Suprapubic skin (tissue), 4 donors: ENCODE measurements around the gene RNASE8.

Experiments
- POLR2A ChIP-seq, 2 donors: fragments of 450-650 bp; IDR thresholded peaks; one replicate each; pipeline ENCODE4 v1.6.1; 2017; ENCODE audit warnings: antibody characterized with exemption in 2 of 2, mild to moderate bottlenecking in 2 of 2, moderate library complexity in 2 of 2
- POLR2AphosphoS5 ChIP-seq, 3 donors: sonication (generic); formaldehyde crosslinking; IDR thresholded peaks; one replicate each; pipeline ENCODE4 v1.6.1; 2017; ENCODE audit warnings: antibody characterized with exemption in 3 of 3
- TF ChIP-seq, protein P1 (sequence below), 2 donors: fragments of 200-600 bp in 1 of 2; fragments of 450-650 bp in 1 of 2; sonication (generic) in 1 of 2; IDR thresholded peaks; one replicate each; pipeline ENCODE4 v1.5.1; 2016 to 2019; ENCODE audit warnings: antibody characterized with exemption in 2 of 2, mild to moderate bottlenecking in 1 of 2, moderate library complexity in 1 of 2

- TF ChIP-seq POLR2A (IDR thresholded peaks at IDR 0.05) (no peak), POLR2AphosphoS5 (IDR thresholded peaks at IDR 0.05) (no peak)
- TF ChIP-seq, protein P1, sequence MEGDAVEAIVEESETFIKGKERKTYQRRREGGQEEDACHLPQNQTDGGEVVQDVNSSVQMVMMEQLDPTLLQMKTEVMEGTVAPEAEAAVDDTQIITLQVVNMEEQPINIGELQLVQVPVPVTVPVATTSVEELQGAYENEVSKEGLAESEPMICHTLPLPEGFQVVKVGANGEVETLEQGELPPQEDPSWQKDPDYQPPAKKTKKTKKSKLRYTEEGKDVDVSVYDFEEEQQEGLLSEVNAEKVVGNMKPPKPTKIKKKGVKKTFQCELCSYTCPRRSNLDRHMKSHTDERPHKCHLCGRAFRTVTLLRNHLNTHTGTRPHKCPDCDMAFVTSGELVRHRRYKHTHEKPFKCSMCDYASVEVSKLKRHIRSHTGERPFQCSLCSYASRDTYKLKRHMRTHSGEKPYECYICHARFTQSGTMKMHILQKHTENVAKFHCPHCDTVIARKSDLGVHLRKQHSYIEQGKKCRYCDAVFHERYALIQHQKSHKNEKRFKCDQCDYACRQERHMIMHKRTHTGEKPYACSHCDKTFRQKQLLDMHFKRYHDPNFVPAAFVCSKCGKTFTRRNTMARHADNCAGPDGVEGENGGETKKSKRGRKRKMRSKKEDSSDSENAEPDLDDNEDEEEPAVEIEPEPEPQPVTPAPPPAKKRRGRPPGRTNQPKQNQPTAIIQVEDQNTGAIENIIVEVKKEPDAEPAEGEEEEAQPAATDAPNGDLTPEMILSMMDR (IDR thresholded peaks at IDR 0.05) = peak in 1 of 2 donors; percentile 23
Measured at GRCh38 chr14:21090194-21090939, 32.7 kb downstream of the RNASE8 start.
